ENCODE results near the gene XPO6. TPM values are rescaled to one million over a fixed set of nuclear protein-coding genes. Genes with fewer than 3 reads are reported as not detected.

The XPO6 gene
- polyA plus RNA-seq, 1 of the 3 experiments (the other 2 are of a cell fraction), result 97.1 TPM

DNA sequence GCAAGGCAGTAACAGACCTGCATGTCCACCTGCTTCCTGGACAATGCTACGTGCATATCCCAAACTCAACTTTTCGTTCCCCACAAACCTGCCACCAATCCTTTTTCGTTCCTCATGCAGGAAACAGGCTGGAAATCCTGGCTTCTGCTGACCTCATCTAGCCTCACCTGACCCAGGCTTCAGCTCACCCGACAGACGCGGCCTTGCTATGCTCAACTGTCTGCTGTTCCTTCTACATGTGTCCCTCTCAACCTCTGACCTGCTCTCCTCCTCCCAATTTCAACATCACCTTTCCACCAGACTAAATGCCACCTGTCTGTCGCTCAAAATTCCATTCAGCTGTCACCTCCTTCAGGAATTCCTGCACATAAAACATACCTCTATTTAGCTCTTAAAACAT is 44.5 kb downstream of the XPO6 start:
- Histone ChIP-seq H2AFZ (ENCODE audit: low read depth) (no peak overlapping the region), H3K4me1 (ENCODE audit: control insufficient read depth in 1 of 2, insufficient read depth in 2 of 2, low read depth in 1 of 2, low read length in 1 of 2) (peaks cover 0 to 7% of the 10 kb centered on the region in 2 experiments; a peak in 1 of 4 replicates), H3K9me2 (no peaks in the 10 kb centered on the region), H3K79me2 (ENCODE audit: insufficient read depth) (peaks cover 33% of the 10 kb centered on the region), H3K36me3 (replicated peaks in 1 of 2; ENCODE audit: control insufficient read depth in 1 of 2, insufficient read depth in 2 of 2, low read length in 1 of 2) (peaks cover 34 to 42% of the 10 kb centered on the region in 2 experiments), H3F3A (replicated peaks; ENCODE audit: insufficient read depth) (no peaks in the 10 kb centered on the region), H4K20me1 (ENCODE audit: insufficient read depth) (no peaks in the 10 kb centered on the region), H3K9ac (no peak overlapping the region), H3K9me3 (no peaks in the 10 kb centered on the region), H3K27ac (ENCODE audit: low read depth in 2 of 2, low read length in 1 of 2) (no peak overlapping the region), H3K27me3 (ENCODE audit: insufficient read depth) (no peaks in the 10 kb centered on the region), H3K4me3 (ENCODE audit: low read depth in 2 of 2, low read length in 1 of 2) (no peak overlapping the region), H3K4me2 (no peak overlapping the region)
- DNase-seq, result no peak
- no peak for TF ChIP-seq TCF12 (IDR thresholded peaks at IDR 0.05)
- TF ChIP-seq MXI1 (IDR thresholded peaks at IDR 0.05; ENCODE audit: low read depth, low read length), result no peak
- no peak for TF ChIP-seq RCOR1 (IDR thresholded peaks at IDR 0.05; ENCODE audit: low read length)
- no peak for TF ChIP-seq MEF2A (IDR thresholded peaks at IDR 0.05; ENCODE audit: borderline replicate concordance, low read depth)
- TF ChIP-seq ELF1 (IDR thresholded peaks at IDR 0.05), result no peak
- no peak for TF ChIP-seq EZH2phosphoT487 (IDR thresholded peaks at IDR 0.05; ENCODE audit: borderline replicate concordance, low read depth)
- TF ChIP-seq, protein P1, sequence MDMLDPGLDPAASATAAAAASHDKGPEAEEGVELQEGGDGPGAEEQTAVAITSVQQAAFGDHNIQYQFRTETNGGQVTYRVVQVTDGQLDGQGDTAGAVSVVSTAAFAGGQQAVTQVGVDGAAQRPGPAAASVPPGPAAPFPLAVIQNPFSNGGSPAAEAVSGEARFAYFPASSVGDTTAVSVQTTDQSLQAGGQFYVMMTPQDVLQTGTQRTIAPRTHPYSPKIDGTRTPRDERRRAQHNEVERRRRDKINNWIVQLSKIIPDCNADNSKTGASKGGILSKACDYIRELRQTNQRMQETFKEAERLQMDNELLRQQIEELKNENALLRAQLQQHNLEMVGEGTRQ (IDR thresholded peaks at IDR 0.05; ENCODE audit: borderline replicate concordance, low read depth, low read length), result no peak
- TF ChIP-seq RFX5 (IDR thresholded peaks at IDR 0.05; ENCODE audit: low read length), result no peak
- TF ChIP-seq CHD2 (IDR thresholded peaks at IDR 0.05; ENCODE audit: low read length, partially characterized antibody), result no peak
- TF ChIP-seq, protein P2, sequence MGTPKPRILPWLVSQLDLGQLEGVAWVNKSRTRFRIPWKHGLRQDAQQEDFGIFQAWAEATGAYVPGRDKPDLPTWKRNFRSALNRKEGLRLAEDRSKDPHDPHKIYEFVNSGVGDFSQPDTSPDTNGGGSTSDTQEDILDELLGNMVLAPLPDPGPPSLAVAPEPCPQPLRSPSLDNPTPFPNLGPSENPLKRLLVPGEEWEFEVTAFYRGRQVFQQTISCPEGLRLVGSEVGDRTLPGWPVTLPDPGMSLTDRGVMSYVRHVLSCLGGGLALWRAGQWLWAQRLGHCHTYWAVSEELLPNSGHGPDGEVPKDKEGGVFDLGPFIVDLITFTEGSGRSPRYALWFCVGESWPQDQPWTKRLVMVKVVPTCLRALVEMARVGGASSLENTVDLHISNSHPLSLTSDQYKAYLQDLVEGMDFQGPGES (IDR thresholded peaks at IDR 0.05; ENCODE audit: low read depth, low read length), result no peak
- TF ChIP-seq YY1 (IDR thresholded peaks at IDR 0.05; ENCODE audit: low read depth), result no peak
- WGBS (ENCODE audit: low lambda C conversion rate), result 95% methylated on average over 7 of the region's 7 CpGs
- CTCF ChIA-PET, result no interaction called here
- POLR2A ChIA-PET, result no interaction called here

- WGBS (ENCODE audit: low lambda C conversion rate), result 78% methylated on average over 5 of the region's 5 CpGs
- Histone ChIP-seq H3K27ac (ENCODE audit: low read depth in 2 of 2, low read length in 1 of 2) (no peak overlapping the region), H3K4me2 (no peak overlapping the region), H3K4me1 (ENCODE audit: control insufficient read depth in 1 of 2, insufficient read depth in 2 of 2, low read depth in 1 of 2, low read length in 1 of 2) (peaks cover 0 to 7% of the 10 kb centered on the region in 2 experiments; a peak in 1 of 4 replicates), H3K9me3 (no peaks in the 10 kb centered on the region), H3K4me3 (ENCODE audit: low read depth in 2 of 2, low read length in 1 of 2) (no peak overlapping the region), H3K27me3 (ENCODE audit: insufficient read depth) (no peaks in the 10 kb centered on the region), H3K79me2 (ENCODE audit: insufficient read depth) (peaks cover 38% of the 10 kb centered on the region), H3K36me3 (replicated peaks in 1 of 2; ENCODE audit: control insufficient read depth in 1 of 2, insufficient read depth in 2 of 2, low read length in 1 of 2) (peaks cover 38 to 48% of the 10 kb centered on the region in 2 experiments), H3F3A (replicated peaks; ENCODE audit: insufficient read depth) (peaks cover 6% of the 10 kb centered on the region), H4K20me1 (ENCODE audit: insufficient read depth) (no peaks in the 10 kb centered on the region), H2AFZ (ENCODE audit: low read depth) (no peak overlapping the region), H3K9me2 (no peaks in the 10 kb centered on the region), H3K9ac (no peak overlapping the region)
- DNase-seq, result no peak
- POLR2A ChIA-PET, result no interaction called here
- TF ChIP-seq USF1 (IDR thresholded peaks at IDR 0.05; ENCODE audit: borderline replicate concordance, low read depth), result no peak
- peak; percentile 49; the same call in 1 of the 2 replicates for TF ChIP-seq JUND (IDR thresholded peaks at IDR 0.05)
- peak; percentile 51; the same call in 1 of the 2 replicates for TF ChIP-seq FOSL2 (IDR thresholded peaks at IDR 0.05; ENCODE audit: borderline replicate concordance, low read depth)
- CTCF ChIA-PET, result no interaction called here
Measured at GRCh38 chr16:28166394-28167208, 45.2 kb downstream of the XPO6 start.
